Heart right ventricle (tissue), 16 donors: ENCODE results near the gene DLG4. TPM values are rescaled to one million over a fixed set of nuclear protein-coding genes. Genes with fewer than 3 reads are reported as not detected.

ENCODE experiments used
- ATAC-seq, 8 donors: fragments of 200-7000 bp; cut with Tn5 transposase; one replicate each; pipeline ENCODE4 v1.9.1; 2020; ENCODE audit warnings: mild to moderate bottlenecking in 8 of 8, moderate library complexity in 8 of 8, moderate number of reproducible peaks in 1 of 8
- DNase-seq, 2 donors: peaks; one replicate each; pipeline ENCODE4 v3.0.0-alpha.2; 2020
- H3K27ac ChIP-seq, 10 donors: fragments of 200-600 bp; sonication (generic) in 2 of 10; one replicate each; pipeline versions ENCODE4 v1.5.0 to v1.8.0; 2020 to 2022; ENCODE audit warnings: mild to moderate bottlenecking in 3 of 10
- H3K27me3 ChIP-seq, 7 donors: fragments of 200-600 bp; one replicate each; pipeline ENCODE4 v1.8.0; 2021 to 2022; ENCODE audit warnings: mild to moderate bottlenecking in 2 of 7
- H3K36me3 ChIP-seq, 9 donors: fragments of 200-600 bp; sonication (generic) in 1 of 9; one replicate each; pipeline versions ENCODE4 v1.5.0 to v1.8.0; 2020 to 2022; ENCODE audit warnings: mild to moderate bottlenecking in 2 of 9
- H3K4me1 ChIP-seq, 9 donors: fragments of 200-600 bp; sonication (generic) in 1 of 9; one replicate each; pipeline versions ENCODE4 v1.5.0 to v1.8.0; 2020 to 2022; ENCODE audit warnings: mild to moderate bottlenecking in 4 of 9
- H3K4me3 ChIP-seq, 10 donors: fragments of 200-600 bp; sonication (generic) in 2 of 10; one replicate each; pipeline versions ENCODE4 v1.5.0 to v1.8.0; 2020 to 2022; ENCODE audit warnings: mild to moderate bottlenecking in 7 of 10, moderate library complexity in 2 of 10
- H3K9me3 ChIP-seq, 11 donors: fragments of 200-600 bp in 10 of 11; sonication (generic) in 2 of 11; one replicate each; pipeline versions ENCODE4 v1.5.0 to v1.8.0; 2013 to 2022; ENCODE audit warnings: mild to moderate bottlenecking in 2 of 11, control low read depth in 1 of 11, moderate library complexity in 1 of 11
- WGBS, 2 donors: extraction: QIAGEN DNeasy Blood & Tissue Kit; methylation state at CpG; one replicate each; pipeline ENCODE4 v1.1.7; 2013; ENCODE audit warnings: inconsistent platforms in 1 of 2; 5-methylcytosine and 5-hydroxymethylcytosine counted together
- intact Hi-C, 10 donors: fragments of 100-400 bp; cut with DNase I; formaldehyde crosslinking; loops; one replicate each; pipeline versions ENCODE4 v1.11.1 to v1.14.2; 2022
- polyA plus RNA-seq, 2 donors: library from polyadenylated mRNA; stranded (reverse); fragments of 200-250 nt; gene quantifications; one replicate each; pipeline ENCODE4 v1.2.3, GENCODE V29; 2013
- total RNA-seq, 10 donors: library from RNA; stranded (reverse); fragmentation: NEBNext Ultra II Directional in 3 of 10; extraction: Animal tissue kit (Norgen Biotek cat#: 25700) in 3 of 10; gene quantifications; one replicate each; pipeline versions ENCODE4 v1.2.1 to v1.2.4, GENCODE V29; 2021 to 2023
- TF ChIP-seq, protein P1 (sequence below), 9 donors: fragments of 200-600 bp; sonication (generic) in 2 of 9; IDR thresholded peaks; one replicate each; pipeline versions ENCODE4 v1.5.0 to v1.8.0; 2021 to 2022; ENCODE audit warnings: antibody characterized with exemption in 9 of 9, mild to moderate bottlenecking in 5 of 9, moderate library complexity in 1 of 9
- donor health status: Arrhythmogenic right ventricular cardiomyopathy.
- donor health status: ischemic (EF 13 %, LVEDD 7.1; RV severe dilation, severe dysfunction).
- donor health status: healthy with polysubstance abuse.
- donor health status: DM: no; HTN: yes; CAD: no.
- donor health status: DM: no; HTN: no; CAD: no.
- donor health status: ischemic (EF 25% LVEDD 6.9; RV normal size, moderate dysfunction).
- donor health status: ischemic (EF 25% LVEDD 5.7; RV mildly dilated, moderate dysfunction).
- donor health status: healthy.
- donor health status: DM: yes; HTN: yes; CAD: no.
- donor health status: Ischemic cardiomyopathy.
- donor health status: ischemic (EF 35%, LVEDD 5.7; RV mildly dilated, moderate dysfunction).
- donor health status: nonischemic (EF 11% LVEDD 7.7; RV severe dilation, severe dysfunction).
- donor health status: DM: yes; HTN: yes; CAD: no.
- donor health status: PGD.
- donor health status: ischemic (EF 29% LVEDD 5.4; RV normal size, mild dysfunction).
- donor health status: nonischemic (EF 23%, LVEDD 6.1; RV moderate dilation, normal function).

The DLG4 gene
- total and polyA plus RNA-seq, 12 donors: 5.4 to 27.8 (median 16.7) TPM

DNA sequence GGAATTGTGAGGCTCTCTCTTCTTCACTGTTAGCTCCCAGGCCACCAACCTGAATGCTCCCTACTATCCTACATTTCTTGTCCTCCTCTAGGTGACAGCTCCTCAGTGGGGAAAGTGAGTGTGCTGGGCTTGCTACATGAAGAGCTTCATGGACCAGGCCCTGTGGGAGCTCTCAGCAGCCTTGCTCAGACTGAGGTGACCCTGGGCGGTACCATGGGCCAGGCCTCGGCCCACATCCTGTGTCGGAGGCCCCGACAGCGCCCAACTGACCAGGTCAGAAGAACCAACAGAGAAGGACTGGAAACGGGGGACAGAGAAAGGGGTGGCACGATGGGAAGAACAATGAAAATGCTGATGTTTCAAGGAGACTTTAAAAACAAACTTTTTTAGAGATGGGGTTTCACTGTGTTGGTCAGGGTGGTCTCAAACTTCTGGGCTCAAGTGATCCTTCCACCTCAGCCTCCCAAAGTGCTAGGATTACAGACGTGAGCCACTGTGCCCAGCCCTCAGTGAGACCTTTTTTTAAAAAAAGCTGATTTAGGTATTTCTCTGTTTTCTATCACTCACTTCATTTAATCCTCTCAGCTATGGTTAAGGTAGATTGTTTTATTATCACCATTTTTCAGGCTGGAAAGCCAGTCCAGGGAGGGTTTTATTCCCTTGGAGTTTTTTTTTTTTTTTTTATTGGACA lies 37.3 kb upstream of the DLG4 start:
- H3K4me3 ChIP-seq: no peak overlapping the region
- H3K27me3 ChIP-seq: peaks cover 4 to 18% (median 15%) of the 10 kb centered on the region in 7 donors
- no peak for ATAC-seq
- H3K36me3 ChIP-seq: peaks cover 0 to 67% (median 43%) of the 10 kb centered on the region in 9 donors
- no peaks in the 10 kb centered on the region for H3K9me3 ChIP-seq
- H3K27ac ChIP-seq: no peak overlapping the region
- intact Hi-C loops: loop anchor here in 2 of 10 donors (10.0 kb wide), 2 partner anchors 308 to 318 kb away; partner anchors contain the start of genes CD68 (in 1 of the 2) and SENP3 (in 1 of the 2)
- 89 to 91% methylated on average over 8 of the region's 8 CpGs for WGBS, 2 donors
- TF ChIP-seq, protein P1, sequence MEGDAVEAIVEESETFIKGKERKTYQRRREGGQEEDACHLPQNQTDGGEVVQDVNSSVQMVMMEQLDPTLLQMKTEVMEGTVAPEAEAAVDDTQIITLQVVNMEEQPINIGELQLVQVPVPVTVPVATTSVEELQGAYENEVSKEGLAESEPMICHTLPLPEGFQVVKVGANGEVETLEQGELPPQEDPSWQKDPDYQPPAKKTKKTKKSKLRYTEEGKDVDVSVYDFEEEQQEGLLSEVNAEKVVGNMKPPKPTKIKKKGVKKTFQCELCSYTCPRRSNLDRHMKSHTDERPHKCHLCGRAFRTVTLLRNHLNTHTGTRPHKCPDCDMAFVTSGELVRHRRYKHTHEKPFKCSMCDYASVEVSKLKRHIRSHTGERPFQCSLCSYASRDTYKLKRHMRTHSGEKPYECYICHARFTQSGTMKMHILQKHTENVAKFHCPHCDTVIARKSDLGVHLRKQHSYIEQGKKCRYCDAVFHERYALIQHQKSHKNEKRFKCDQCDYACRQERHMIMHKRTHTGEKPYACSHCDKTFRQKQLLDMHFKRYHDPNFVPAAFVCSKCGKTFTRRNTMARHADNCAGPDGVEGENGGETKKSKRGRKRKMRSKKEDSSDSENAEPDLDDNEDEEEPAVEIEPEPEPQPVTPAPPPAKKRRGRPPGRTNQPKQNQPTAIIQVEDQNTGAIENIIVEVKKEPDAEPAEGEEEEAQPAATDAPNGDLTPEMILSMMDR (IDR thresholded peaks at IDR 0.05): no peak
- no peak for DNase-seq
- peaks cover 5 to 36% (median 25%) of the 10 kb centered on the region in 9 donors for H3K4me1 ChIP-seq

DNA sequence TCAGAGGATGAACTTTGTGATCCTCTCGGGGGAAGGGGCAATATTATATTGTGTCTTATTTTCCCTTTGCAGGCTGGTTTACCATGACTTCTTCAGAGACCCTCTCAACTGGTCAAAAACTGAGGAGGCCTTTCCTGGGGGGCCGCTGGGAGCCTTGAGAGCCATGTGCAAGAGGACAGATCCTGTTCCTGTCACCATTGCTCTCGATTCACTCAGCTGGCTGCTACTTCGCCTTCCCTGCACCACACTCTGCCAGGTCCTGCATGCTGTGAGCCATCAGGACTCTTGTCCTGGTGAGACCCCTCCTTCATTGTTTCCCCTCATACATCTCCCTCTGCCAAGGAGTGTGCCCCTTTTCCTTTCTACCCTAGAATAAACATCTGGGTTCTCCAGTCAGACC lies 34.9 kb upstream of the DLG4 start:
- Histone ChIP-seq H3K27ac (no peak overlapping the region), H3K4me3 (no peak overlapping the region), H3K36me3 (peaks cover 0 to 64% (median 43%) of the 10 kb centered on the region in 9 donors), H3K27me3 (no peaks in the 10 kb centered on the region), H3K9me3 (no peaks in the 10 kb centered on the region), H3K4me1 (peaks cover 5 to 33% (median 26%) of the 10 kb centered on the region in 9 donors)
- WGBS, 2 donors: 92 to 95% methylated on average over 4 of the region's 4 CpGs
- TF ChIP-seq, protein P1 (IDR thresholded peaks at IDR 0.05): no peak
- ATAC-seq: no peak
- intact Hi-C loops: loop anchor here in 3 of 10 donors (5.0 to 10.0 kb wide), 3 partner anchors 43 to 320 kb away; partner anchors contain the start of genes CD68 (in 1 of the 3) and SENP3 (in 1 of the 3)
- DNase-seq: no peak

DNA sequence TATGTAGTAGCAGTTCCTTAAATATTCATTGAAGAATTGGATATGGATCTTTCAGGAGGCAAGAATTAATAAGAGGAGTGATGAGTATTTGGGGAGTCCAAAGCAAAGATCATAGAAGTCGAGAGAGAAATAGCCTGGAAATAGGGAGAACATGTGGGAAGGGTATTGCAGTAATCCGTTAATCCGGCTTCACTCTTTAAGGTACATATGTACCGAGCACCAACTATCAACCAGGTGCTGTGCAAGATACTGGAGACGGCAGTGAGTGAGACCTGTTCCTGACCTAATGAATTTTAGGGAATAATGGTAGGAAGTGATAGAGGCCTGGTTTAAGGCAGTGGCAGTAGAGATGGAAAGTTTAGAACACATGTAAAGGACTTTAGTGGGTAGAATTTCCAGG lies 33.4 kb upstream of the DLG4 start:
- Histone ChIP-seq H3K36me3 (peaks cover 0 to 50% (median 35%) of the 10 kb centered on the region in 9 donors), H3K4me3 (peak overlapping the region; percentile 65 to 100 (median 90)), H3K9me3 (no peaks in the 10 kb centered on the region), H3K4me1 (peaks cover 13 to 46% (median 37%) of the 10 kb centered on the region in 9 donors), H3K27me3 (no peaks in the 10 kb centered on the region), H3K27ac (peak overlapping the region in 9 of 10 donors; percentile 96 to 100 (median 99))
- intact Hi-C loops: loop anchor here in 4 of 10 donors (2.0 to 10.0 kb wide), 5 partner anchors 28 to 322 kb away; partner anchors contain the start of genes CD68 (in 1 of the 4), SENP3 (in 1 of the 4) and SLC2A4 (in 1 of the 4)
- WGBS, 2 donors: 74 to 76% methylated on average over 5 of the region's 5 CpGs
- TF ChIP-seq, protein P1 (IDR thresholded peaks at IDR 0.05): no peak
- DNase-seq (no peak), ATAC-seq (no peak)

DNA sequence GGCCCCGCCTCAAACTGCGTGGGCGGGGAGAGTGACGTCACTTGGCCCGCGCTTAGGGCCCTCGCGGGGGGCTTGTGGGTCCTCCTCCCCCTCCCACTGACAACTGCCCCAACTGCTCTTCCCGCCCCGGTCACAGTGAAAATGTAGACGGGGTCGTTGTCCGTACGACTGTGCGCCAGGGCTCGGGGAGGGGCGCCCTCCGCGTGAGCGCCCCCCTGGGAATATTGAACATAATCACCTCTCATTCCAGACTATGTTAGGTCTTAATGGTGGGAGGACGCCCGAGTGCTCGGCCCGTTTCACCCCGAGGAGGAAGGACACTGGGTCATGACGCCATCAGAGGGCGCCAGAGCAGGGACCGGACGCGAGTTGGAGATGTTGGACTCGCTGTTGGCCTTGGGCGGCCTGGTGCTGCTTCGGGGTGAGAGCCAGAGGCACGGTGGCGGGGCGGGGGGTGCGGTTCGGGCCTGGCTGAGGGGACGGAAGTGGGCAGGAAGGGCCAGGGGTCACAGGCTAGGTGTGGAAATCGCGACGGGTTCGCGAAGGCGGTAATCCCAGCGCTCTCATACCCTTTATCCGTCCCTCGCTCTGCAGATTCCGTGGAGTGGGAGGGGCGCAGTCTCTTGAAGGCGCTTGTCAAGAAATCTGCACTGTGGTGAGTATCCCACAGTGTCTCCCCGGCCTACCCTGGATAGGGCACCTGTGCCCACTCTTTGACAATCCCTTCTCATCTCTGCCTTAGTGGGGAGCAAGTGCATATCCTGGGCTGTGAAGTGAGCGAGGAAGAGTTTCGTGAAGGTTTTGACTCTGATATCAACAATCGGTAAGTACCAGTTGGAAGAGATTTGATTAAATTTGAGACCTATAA lies 32.8 kb upstream of the DLG4 start, which contains the start of gene ELP5:
Gene ELP5 (plus strand): TSS at position 40 of the 868 bp plus-strand sequence. CDS start 336 bp downstream, at position 376.
- WGBS, 2 donors: 1% methylated on average over 55 of the region's 55 CpGs
- Histone ChIP-seq H3K4me3 (peak within 1 kb of the TSS; percentile 65 to 100 (median 90)), H3K27me3 (no peaks in the 10 kb centered on the region), H3K9me3 (no peaks in the 10 kb centered on the region), H3K4me1 (peaks cover 13 to 53% (median 41%) of the 10 kb centered on the region in 9 donors), H3K27ac (peak within 1 kb of the TSS; percentile 96 to 100 (median 99)), H3K36me3 (peaks cover 0 to 43% (median 28%) of the 10 kb centered on the region in 9 donors)
- DNase-seq: peak; percentile 95 to 97
- TF ChIP-seq, protein P1 (IDR thresholded peaks at IDR 0.05): peak in 7 of 9 donors; percentile 12 to 59 (median 35)
- intact Hi-C loops: loop anchor here in 4 of 10 donors (2.0 to 10.0 kb wide), 5 partner anchors 28 to 322 kb away; partner anchors contain the start of genes CD68 (in 1 of the 4), SENP3 (in 1 of the 4) and SLC2A4 (in 1 of the 4)
- peak; percentile 77 to 91 (median 84) for ATAC-seq
